GM23338 (cell line): ENCODE results near the gene EPX.

Source experiments
- CREB1 ChIP-seq: fragments of 250-450 bp; sonication (Bioruptor Pico); IDR thresholded peaks from 2 replicates; pipeline ENCODE4 v1.5.0; 2020; ENCODE audit warnings: low read depth, mild to moderate bottlenecking, moderate library complexity
- CTCF ChIP-seq, 2 experiments: fragments of 200-600 bp in 1 of 2; sonication (generic) in 1 of 2; conservative IDR thresholded peaks; 2 replicates each; pipeline versions ENCODE4 v1.5.1 to v1.6.1; 2016 to 2017; ENCODE audit warnings: antibody characterized with exemption in 2 of 2, low read depth in 2 of 2, mild to moderate bottlenecking in 2 of 2, moderate library complexity in 1 of 2
- ETS1 ChIP-seq: IDR thresholded peaks from 2 replicates; pipeline ENCODE4 v1.6.1; 2016; ENCODE audit warnings: antibody characterized with exemption
- EZH2 ChIP-seq: fragments of 200-600 bp; sonication (generic); IDR thresholded peaks from one replicate; pipeline ENCODE4 v1.8.0; 2017; ENCODE audit warnings: antibody characterized with exemption, mild to moderate bottlenecking, low read depth; ENCODE audit not compliant: unreplicated experiment
- EZH2phosphoT487 ChIP-seq: fragments of 200-600 bp; sonication (generic); IDR thresholded peaks from one replicate; pipeline ENCODE4 v1.8.1; 2018; ENCODE audit warnings: antibody characterized with exemption; ENCODE audit not compliant: unreplicated experiment
- JUNB ChIP-seq: IDR thresholded peaks from one replicate; pipeline ENCODE4 v1.6.1; 2016; ENCODE audit warnings: antibody characterized with exemption; ENCODE audit not compliant: unreplicated experiment
- POLR2AphosphoS5 ChIP-seq: IDR thresholded peaks from 2 replicates; pipeline ENCODE4 v1.6.1; 2016; ENCODE audit warnings: antibody characterized with exemption, low read depth
- REST ChIP-seq: IDR thresholded peaks from one replicate; pipeline ENCODE4 v1.6.1; 2018; ENCODE audit warnings: antibody characterized with exemption; ENCODE audit not compliant: unreplicated experiment

GRCh38 chr17:58246104-58246740, 53.7 kb downstream of the EPX start:
- TF ChIP-seq EZH2phosphoT487 (no peak), CTCF (conservative IDR thresholded peaks at IDR 0.05; ENCODE audit: low read depth in 2 of 2) (no peak), ETS1 (no peak), CREB1 (CRISPR knock-in tag) (no peak), POLR2AphosphoS5 (no peak), REST (no peak), JUNB (no peak), EZH2 (no peak)
